ENCODE results near the gene ZNF669.

ZNF669 gene

GRCh38 chr1:247077876-247078257 is 26.3 kb downstream of the ZNF669 start:
- peak overlapping the region; percentile 62 for H3K27ac ChIP-seq
- DNase-seq (ENCODE audit: low read depth, low spot score) = no peak

- no peak overlapping the region for H3K27ac ChIP-seq
- no peak for DNase-seq (ENCODE audit: low read depth, low spot score)
Measured at GRCh38 chr1:247077213-247077612, 26.9 kb downstream of the ZNF669 start.

DNA sequence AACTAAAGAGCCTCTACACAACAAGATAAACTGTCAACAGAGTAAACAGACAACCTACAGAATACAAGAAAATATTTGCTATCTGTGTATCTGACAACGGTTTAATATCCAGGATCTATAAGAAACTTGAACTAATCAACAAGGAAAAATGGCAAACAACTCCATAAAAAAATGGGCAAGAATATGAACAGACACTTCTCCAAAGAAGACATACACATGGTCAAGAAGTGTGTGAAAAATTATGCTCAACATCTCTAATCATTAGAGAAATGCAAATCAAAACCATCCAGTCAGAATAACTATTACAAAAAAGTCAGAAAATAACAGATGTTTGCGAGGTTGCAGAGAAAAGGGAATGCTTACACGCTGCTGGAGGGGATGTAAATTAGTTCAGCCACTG is 33.5 kb downstream of the ZNF669 start:
- DNase-seq (ENCODE audit: low read depth, low spot score) = no peak
- H3K27ac ChIP-seq = no peak overlapping the region

GRCh38 chr1:247064304-247064703 is 39.9 kb downstream of the ZNF669 start:
- no peak for DNase-seq (ENCODE audit: low read depth, low spot score)
- no peak overlapping the region for H3K27ac ChIP-seq

DNA sequence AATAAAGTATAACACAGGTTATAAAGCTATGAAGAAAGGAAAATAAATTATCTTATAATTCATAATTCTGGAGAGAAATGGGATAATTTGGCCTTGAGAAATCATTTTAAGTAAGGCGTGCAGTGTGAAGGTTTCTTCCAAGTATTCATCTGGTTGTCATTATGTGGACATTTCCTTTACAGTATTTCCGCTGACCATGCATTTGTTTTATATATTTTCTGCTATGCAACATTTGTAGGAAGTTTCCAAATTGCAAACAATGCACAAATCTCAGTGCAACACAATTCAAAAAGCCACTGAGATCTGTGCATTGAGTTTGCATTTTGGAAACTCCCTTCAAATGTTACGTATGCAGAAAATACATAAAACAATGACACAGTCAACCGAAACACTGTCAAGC is 43.4 kb downstream of the ZNF669 start:
- H3K27ac ChIP-seq = no peak overlapping the region
- no peak for DNase-seq (ENCODE audit: low read depth, low spot score)

GRCh38 chr1:247056071-247056470 is 48.1 kb downstream of the ZNF669 start:
- H3K27ac ChIP-seq = no peak overlapping the region
- DNase-seq (ENCODE audit: low read depth, low spot score) = no peak

- DNase-seq (ENCODE audit: low read depth, low spot score) = peak; percentile 14
- H3K27ac ChIP-seq = no peak overlapping the region
Measured at GRCh38 chr1:247054992-247055415, 49.2 kb downstream of the ZNF669 start.
